ENCODE results near the gene PRX. TPM values are rescaled to one million over a fixed set of nuclear protein-coding genes. Genes with fewer than 3 reads are reported as not detected.

Gene PRX
- total RNA-seq, 1 donor from 2014 or later: 0.96 TPM

DNA sequence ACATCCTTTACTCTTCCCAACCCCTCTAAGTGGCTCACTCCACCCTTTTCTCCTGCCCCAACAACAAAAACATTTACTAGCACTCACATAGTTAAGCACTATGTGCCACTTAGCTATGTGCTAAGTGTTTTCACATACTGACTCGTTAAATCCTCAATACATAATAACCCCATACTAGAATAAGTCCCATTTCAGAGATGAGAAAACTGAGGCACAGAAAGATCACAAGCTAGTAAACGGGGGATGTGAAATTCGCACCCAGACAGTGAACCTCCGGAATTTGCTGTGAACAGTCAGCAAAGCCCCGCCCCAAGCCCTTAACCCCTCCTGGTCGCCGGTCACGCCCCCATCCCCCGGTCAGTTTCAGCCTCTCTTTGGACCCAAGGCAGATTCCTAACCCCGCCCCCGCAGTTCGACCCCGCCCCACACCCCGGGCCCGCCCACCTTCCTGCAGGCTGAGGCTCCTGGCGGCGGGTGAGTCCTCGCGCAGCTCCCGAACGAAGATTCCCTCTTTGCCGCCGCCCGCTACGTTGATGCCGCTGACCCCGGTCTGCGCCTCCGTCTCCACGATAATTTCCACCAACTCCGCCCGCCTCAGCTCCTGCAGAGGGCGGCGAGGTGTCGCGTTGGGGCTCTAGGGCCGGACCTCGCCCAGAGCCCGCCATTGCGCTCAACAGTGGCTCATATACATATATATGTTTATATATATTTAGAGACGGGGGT lies 9.8 kb downstream of the PRX start:
- Mint-ChIP-seq H3K9me3 (ENCODE audit: low read depth) (no peaks in the 10 kb centered on the region), H3K36me3 (ENCODE audit: insufficient read depth) (no peaks in the 10 kb centered on the region), H3K27me3 (peaks cover 26% of the 10 kb centered on the region), H3K4me3 (ENCODE audit: low read depth) (peak overlapping the region; percentile 71), H3K4me1 (ENCODE audit: low read depth) (peaks cover 3% of the 10 kb centered on the region), H3K27ac (no peak overlapping the region)
- TF ChIP-seq CTCF (IDR thresholded peaks at IDR 0.05; ENCODE audit: unreplicated experiment): no peak
- DNase-seq (ENCODE audit: low spot score, unreplicated experiment): peak; percentile 84

DNA sequence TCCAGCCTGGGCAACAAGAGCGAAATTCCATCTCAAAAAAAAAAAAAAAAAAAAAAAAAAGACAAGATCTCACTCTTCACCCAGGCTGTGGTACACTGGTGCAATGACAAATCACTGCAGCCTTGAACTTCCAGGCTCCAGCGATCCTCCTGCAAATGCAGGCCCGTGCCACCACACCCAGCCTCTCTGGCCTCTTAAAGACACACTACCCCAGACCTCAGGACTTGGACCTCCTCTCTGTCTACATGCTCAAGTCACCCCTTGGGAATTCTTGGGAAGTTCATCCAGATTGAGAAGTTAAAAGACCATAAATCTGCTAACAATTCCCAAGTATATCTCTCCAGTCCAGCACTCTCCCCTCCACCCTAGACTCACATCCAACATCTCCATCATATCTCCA lies 12.6 kb downstream of the PRX start:
- DNase-seq (ENCODE audit: low spot score, unreplicated experiment): no peak
- Mint-ChIP-seq H3K36me3 (ENCODE audit: insufficient read depth) (no peaks in the 10 kb centered on the region), H3K4me1 (ENCODE audit: low read depth) (peaks cover 3% of the 10 kb centered on the region), H3K4me3 (ENCODE audit: low read depth) (no peak overlapping the region), H3K9me3 (ENCODE audit: low read depth) (no peaks in the 10 kb centered on the region), H3K27ac (no peak overlapping the region), H3K27me3 (peaks cover 43% of the 10 kb centered on the region)
- TF ChIP-seq CTCF (IDR thresholded peaks at IDR 0.05; ENCODE audit: unreplicated experiment): no peak

DNA sequence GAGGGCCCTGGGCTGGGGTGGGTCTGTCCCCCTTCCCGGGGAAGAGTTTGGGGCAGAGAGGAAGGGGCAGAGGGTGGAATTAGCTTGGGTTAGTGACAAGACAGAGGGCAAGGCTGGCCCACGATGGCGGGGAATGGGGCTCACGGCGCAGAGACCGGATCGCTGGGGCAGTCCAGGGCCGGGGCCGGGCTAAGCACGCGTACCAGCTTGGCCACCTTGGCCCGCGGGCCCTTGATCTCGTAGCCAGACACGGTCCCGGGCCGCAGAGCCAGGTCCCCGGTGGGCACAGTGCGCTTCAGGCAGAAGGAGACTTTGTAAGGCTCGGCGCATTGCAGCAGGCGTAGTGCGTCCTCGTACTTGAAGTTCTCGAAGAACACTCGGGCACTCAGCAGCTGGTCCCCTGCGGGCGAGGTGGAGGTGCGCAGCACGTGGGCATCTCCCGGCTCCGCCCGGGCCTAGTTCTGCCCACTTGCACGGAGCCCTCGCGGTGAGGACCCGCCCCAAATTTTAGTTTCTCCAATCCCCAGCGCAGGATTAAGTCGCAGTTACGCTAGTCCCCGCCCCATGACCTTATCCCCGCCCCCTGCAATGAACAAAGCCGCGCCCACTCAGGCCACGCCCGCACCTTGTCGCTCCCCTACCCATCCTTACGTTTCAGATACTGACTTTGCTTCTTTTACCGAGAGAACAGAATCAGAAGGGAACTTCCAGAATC lies 14.6 kb downstream of the PRX start:
- H3K4me1 Mint-ChIP-seq (ENCODE audit: low read depth): peaks cover 3% of the 10 kb centered on the region
- H3K4me3 Mint-ChIP-seq (ENCODE audit: low read depth): no peak overlapping the region
- H3K9me3 Mint-ChIP-seq (ENCODE audit: low read depth): no peaks in the 10 kb centered on the region
- peaks cover 43% of the 10 kb centered on the region for H3K27me3 Mint-ChIP-seq
- DNase-seq (ENCODE audit: low spot score, unreplicated experiment): no peak
- H3K36me3 Mint-ChIP-seq (ENCODE audit: insufficient read depth): no peaks in the 10 kb centered on the region
- no peak for TF ChIP-seq CTCF (IDR thresholded peaks at IDR 0.05; ENCODE audit: unreplicated experiment)
- no peak overlapping the region for H3K27ac Mint-ChIP-seq

DNA sequence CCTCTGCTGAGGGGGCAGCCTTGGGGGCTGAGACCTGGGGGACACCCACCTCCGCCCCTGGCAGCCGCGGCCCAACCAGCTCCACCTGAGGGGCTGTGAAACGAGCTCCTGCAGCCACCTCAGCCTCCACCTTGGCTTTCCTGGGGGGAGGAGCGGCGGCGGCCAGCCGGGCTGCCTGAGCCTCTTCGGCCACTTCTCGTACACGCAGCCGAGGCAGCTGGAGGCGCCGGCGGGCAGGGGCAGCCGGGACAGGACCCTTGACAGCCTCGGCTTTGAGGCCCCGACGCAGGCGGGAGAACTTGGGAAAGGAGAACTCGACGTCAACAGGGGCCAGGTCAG lies 15.6 kb downstream of the PRX start:
- no peak for TF ChIP-seq CTCF (IDR thresholded peaks at IDR 0.05; ENCODE audit: unreplicated experiment)
- Mint-ChIP-seq H3K4me3 (ENCODE audit: low read depth) (no peak overlapping the region), H3K27ac (no peak overlapping the region)

DNA sequence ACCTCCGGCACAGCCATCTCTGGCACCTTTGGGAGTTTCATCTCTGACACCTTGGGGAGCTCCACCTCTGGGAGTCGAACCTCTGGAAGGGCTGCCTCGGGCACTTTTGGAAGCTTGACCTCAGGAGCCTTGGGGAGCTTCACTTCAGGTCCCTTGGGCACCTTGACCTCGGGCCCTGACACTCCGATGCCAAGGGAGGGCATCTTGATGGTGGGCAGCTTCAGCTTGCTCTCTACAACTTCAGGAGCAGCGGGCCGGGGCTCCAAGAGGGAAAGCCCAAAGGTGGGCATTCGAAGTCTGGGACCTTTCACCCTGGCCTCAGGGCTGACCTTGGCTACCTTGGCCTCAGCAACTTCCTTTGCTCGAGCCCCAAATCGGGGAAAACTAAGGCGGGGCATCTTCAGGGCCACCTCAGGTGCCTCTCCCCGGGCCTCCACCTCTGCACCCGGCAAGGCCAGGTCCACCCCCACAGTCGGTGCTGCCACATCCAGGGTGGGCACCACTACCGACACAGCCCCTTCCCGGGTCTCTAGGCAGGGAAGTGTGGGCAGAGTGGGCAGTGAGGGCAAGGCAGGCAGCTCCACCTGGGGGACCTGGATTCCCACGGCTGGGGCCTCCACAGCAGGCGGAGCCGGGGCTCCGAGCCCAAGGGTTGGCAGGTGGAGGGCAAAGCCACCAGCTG lies 16.2 kb downstream of the PRX start:
- H3K36me3 Mint-ChIP-seq (ENCODE audit: insufficient read depth): no peaks in the 10 kb centered on the region
- no peak overlapping the region for H3K27ac Mint-ChIP-seq
- TF ChIP-seq CTCF (IDR thresholded peaks at IDR 0.05; ENCODE audit: unreplicated experiment): no peak
- no peaks in the 10 kb centered on the region for H3K9me3 Mint-ChIP-seq (ENCODE audit: low read depth)
- no peak overlapping the region for H3K4me3 Mint-ChIP-seq (ENCODE audit: low read depth)
- peaks cover 4% of the 10 kb centered on the region for H3K4me1 Mint-ChIP-seq (ENCODE audit: low read depth)
- H3K27me3 Mint-ChIP-seq: peaks cover 41% of the 10 kb centered on the region
- no peak for DNase-seq (ENCODE audit: low spot score, unreplicated experiment)

More for the DNA sequence above, 15.6 kb downstream of the PRX start:
- no peak for DNase-seq (ENCODE audit: low spot score, unreplicated experiment)
- Mint-ChIP-seq H3K4me1 (ENCODE audit: low read depth) (peaks cover 2% of the 10 kb centered on the region), H3K27me3 (peaks cover 41% of the 10 kb centered on the region), H3K9me3 (ENCODE audit: low read depth) (no peaks in the 10 kb centered on the region), H3K36me3 (ENCODE audit: insufficient read depth) (no peaks in the 10 kb centered on the region)

Data from progenitor cell of endocrine pancreas (in vitro differentiated cells).